ENCODE results near the gene DNAH17.

The DNAH17 gene

DNA sequence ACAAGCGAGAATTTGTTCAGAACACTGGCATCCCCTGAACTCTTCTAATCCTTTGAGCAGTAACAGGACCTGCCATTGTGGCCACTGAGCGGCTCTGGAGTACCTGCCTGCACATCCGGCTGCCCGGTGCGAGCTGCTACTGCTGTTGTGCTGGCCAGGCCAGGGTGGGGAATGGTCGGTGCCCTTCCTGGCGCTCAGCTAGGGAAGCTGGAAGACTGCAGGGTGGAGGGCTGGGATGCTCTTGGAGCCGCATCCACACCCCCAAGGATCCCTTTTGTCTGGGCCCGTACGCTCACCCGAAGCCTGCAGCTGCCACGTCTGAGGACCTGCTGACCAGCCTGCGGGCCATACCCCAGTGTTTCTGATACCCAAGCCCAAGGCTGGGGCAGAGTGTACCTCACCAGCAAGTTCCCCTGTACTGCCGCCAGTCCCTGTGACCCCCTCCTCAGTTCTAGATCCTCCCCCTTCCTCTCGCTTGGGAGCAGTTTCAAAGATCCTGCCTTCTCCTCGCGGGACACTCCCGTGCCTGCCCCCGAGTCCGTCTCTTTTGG lies 149.1 kb downstream of the DNAH17 start:
- DNase-seq = no peak

GRCh38 chr17:78427140-78427539 lies 150.1 kb downstream of the DNAH17 start:
- no peak for DNase-seq

DNA sequence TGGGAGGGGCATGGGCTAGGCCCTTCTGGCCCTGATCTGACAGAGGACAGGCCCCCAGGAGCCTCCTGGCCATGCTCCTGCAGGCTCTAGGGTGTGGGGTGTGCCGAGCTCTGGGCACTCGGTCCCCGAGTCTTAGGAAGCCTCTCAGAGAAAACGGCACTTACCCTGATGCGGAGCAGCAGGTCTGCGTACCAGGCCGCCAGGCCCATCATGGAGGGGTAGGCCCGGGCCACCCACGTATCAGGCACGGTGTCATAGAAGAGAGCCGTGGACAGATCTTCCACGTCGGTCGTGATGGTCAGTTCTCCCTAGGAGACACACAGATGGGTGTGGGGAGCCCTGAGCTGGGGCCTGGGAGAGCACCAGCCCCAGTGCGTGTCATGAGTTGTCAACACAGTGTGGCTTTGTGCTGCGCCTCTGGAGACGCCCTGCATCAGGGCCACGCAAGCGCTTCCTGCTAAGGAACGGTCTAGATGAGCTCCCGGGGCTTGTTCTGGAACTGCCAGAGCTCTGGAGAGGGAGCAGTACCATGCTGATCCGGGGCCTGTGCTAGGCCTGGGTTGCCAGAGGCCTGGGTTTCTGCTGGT lies 150.8 kb downstream of the DNAH17 start:
- DNase-seq = no peak

- DNase-seq = no peak
These were observed 151.8 kb downstream of the DNAH17 start for GRCh38 chr17:78425429-78425828.

DNA sequence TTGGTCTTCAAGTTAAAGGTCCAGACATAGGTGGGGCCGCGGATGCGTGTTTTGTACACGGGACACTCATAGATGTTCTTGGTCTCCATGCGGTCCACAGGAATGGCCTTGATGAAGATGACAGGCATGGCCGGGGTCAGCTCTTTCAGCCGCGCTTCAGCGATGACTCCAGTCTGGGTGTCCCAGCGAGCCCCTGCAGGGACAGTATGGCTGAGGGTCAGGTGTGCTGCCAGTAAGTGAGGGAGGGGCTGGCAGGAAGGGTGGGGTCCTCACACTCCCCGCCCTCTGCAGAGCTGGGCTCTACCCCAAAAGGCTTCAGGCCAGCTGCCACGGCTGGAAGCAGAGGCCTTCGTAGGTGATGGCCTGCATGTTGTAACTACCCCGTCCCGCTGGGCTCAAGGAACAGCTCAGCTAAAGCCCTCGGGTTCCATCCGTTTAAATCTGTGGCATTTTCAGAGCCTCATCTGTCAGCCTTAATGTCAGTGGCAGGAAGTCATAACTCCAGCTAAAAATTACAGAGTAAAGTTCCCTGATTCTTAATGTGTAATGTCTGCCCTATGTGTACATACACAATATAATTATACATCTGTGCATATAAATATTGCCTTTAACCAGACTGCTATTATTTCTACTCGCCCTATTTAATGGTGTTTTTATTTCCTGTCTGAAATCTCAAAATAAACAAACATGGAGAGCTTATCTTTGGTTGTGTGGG lies 153.1 kb downstream of the DNAH17 start:
- DNase-seq = no peak

DNA sequence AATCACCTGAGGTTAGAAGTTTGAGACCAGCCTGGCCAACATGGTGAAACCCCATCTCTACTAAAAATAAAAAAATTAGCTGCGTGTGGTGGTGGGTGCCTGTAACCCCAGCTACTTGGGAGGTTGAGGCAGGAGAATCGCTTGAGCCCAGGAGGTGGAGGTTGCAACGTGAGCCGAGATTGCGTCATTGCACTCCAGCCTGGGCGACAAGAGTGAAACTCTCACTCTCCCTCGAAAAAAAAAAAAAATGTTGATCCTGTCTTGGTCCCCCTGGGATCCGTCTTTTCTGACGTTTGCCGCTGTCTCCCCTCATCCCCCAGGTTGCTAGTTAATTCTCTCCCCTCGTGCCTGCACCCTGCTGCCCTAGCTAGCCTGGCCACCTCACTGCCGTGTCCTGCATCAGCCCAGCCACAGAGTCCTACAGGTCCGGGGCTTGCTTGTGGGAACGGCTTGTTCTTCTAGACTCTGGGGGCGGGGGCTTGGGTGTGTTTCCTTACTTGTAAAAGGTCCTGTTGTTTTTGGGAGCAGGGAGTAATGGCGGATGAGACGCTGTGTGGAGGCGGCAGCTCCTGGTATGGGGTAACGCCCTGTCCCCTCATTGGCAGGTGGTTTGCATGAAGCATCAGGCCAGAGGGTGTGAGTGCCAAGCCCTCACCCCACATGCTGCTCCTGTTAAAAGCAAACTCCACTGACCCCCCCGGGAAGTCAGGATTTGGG lies 154.2 kb downstream of the DNAH17 start:
- no peak for DNase-seq

DNA sequence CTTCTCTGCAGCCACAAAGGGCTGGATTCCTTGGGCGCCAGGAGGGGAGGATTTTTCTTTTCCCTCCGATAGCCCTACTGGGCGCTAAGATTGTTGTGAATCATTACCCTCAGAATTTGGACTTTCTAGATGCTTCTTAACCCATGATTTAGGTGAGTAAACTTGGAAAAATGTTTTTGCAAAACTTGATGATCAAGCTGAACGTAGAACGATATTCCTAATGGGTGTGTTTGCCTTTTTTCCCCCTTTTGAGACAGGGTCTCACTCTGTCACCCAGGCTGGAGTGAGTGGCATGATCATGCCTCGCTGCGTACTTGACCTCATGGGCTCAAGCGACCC lies 155.0 kb downstream of the DNAH17 start:
- no peak for DNase-seq

- DNase-seq = peak; percentile 41 to 62 (median 60)
These were observed 155.5 kb downstream of the DNAH17 start for GRCh38 chr17:78421534-78422266.

- DNase-seq = no peak
These were observed 156.1 kb downstream of the DNAH17 start for GRCh38 chr17:78421084-78421533.

DNA sequence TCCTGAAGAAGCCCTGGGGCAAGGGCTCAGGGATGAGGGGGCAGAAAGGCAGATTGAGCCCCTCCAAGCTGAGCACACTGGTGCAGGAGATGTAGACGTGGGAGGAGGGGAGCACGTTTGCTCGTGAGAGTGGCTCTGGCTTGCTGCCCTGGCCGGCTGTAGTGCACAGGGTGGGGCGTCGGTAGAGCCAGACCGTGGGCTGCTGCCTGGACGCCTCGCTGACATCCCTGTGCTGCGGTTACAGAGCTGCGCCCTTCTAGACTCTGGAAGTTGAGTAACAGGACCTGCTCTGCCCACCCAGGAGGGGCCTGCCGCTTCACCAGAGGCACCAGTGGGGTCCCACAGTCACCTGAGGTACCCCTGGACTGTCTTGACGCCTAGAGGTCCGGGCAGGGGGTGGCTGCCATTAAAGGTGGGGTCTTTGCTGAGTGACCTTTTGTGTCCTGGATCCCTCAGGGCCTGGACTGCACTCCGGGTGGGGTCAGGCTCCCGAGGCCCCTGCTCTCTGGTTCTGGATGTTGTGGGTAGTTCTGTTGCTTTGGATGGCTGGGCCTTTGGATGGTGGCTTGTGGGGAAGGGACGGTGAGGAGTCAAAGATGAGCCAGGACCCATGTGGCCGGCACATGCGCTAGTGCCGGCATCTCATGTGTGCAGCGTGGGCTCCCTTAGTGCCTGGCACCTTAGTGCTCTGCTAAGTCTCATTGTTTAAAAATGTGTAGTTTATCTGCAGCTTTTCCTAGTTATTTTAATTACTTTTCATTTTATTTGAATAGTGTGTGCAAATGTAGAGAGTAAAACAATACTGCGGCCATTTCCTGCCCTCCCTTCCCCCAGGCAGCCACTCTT lies 157.0 kb downstream of the DNAH17 start:
- DNase-seq = no peak

- DNase-seq = no peak
These were observed 158.7 kb downstream of the DNAH17 start for GRCh38 chr17:78418326-78419026.

DNA sequence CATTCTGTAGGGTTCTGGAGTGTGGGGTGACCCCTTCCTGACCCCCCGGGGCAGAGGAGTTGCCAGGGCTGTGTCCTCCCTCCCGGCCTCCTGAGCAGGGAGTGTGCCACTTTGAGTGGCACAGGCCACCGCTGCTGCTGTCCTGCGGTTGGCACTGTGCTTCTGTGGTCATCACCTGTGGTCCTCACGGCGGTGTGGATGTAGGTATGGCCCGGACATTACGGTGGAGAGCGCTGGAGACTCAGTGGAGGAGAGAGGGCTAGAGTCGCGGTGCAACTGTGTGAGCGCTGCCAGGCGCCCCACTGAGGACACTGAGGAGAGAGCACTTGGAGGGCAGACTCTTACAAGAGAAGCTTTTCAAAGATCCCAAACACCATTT lies 159.7 kb downstream of the DNAH17 start:
- no peak for DNase-seq

GRCh38 chr17:78416791-78417530 lies 160.2 kb downstream of the DNAH17 start:
- no peak for DNase-seq

- no peak for DNase-seq
These were observed 161.1 kb downstream of the DNAH17 start for GRCh38 chr17:78415821-78416711.

DNA sequence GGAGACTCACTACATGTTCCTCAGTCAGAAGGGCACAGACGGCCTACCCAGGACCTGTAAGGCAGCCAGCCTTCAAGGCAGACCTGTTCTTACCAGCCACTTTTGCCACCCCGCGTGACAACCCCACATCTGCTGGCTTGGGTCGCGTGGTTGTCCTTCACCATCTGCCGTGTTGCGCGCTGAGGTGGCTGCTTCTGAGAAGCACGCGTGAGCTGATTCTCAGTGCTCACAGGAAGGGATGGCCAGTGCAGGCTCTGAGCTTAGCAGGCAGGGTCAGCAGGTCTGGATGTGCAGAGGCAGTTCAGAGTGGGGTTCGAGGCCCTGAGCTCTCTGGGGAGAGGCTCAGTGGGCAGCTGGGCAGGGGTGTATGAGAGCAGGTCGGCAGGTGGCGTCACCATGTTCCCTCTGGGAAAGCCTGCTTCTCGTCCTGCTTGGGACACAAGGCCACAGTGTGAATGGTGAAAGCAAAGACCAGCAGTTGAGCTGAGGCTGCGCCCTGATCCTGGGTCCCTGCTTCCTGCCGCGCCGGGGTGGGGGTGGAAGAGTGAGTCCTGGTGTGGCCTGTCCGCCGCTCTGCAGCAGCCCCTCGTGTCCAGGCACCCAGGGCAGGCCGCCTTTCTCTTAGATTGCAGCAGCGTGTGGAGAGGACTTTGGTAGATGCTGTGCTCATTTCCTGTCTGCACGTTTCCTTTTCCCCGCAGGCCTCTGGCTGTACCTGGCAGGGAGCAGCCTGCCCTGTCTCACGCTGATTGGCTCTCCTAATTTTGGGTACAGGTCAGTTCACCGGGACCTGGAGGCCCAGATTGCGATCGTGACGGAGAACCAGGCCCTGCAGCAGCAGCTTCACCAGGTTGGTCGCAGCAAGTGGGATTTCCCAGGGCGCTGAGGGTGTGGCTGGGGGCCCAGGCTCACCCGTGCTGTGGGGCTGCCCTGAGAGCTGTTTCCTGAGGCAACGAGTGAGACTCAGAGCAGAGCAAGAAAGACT lies 162.7 kb downstream of the DNAH17 start:
- peak in 3 of 4 experiments; percentile 15 to 43 (median 26) for DNase-seq

- no peak for DNase-seq
These were observed 164.8 kb downstream of the DNAH17 start for GRCh38 chr17:78412403-78412802.

DNA sequence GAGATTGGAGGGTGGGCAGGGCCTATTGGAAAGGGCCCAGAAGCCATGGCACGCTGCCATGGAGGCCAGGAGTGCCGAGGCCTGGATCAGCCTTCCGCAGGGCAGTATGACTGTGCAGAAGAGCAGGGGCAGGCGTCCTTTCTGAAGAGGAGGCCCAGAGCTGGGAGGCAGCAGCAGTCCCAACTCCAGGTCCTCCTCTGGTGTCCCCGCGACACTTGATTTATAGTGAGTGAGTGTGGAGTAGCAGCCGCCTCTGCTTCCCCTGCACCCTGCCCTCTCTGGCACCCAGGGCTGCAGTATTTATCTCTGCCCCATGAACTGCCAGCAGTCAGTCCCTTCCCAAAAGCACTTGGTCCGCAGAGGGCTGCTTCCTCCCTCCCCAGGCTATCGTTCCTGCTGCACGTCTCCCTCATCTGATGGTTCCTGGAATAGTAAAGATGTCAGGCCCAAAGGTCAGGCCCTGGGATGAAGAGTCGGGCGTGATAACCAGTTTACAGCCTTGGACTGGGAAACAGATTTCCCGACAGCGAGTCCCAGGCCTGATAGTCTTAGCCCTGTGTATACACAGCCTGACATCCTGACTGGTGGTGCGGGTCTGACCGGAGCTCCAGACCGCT lies 165.8 kb downstream of the DNAH17 start:
- no peak for DNase-seq
